ENCODE results near the gene TAF1C. TPM values are rescaled to one million over a fixed set of nuclear protein-coding genes. Genes with fewer than 3 reads are reported as not detected.
A peak's percentile ranks its signal among the peaks of the same experiment; 100 is the strongest.

The TAF1C gene
- total RNA-seq, 2 donors from 2014 or later: 92.0 to 99.8 TPM

DNA sequence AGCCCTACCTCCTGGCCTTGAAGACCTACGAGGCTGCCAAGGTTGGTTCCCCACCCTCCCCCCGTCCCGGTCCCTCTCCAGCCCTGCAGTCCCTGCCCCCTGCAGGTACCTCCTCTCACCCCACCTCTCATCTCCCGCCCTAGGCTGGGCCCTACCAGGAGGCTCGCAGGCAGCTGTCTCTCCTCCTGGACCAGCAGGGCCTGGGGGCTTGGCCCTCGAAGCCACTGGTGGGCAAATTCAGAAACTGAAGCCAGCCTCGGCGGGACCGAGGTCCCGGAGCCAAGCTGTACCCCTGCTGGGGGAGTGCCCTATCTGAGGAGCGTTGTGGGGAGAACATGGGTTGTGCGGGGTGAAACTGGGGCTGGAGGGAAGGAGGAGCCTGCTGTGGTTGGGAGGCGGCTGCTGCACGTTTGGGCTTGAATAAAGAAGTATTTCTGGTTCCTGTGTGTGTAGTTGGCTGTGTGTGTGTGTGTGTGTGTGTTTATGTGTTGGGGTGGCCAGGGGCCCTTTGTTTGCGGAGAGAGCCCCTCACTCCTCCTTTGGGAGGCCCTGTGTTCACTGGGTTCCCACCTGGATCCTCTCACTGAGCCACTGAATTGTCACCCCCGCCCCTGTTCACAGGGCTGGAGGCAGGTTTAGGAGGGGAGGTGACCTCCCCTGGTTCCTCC, 10.0 kb upstream of the TAF1C start:
- H3K4me3 Mint-ChIP-seq: no peak overlapping the region
- H3K27me3 Mint-ChIP-seq (ENCODE audit: insufficient read depth): peaks cover 7% of the 10 kb centered on the region
- Histone ChIP-seq H3K27me3 (ENCODE audit: control insufficient read depth, insufficient read depth, low read length, poor library complexity, severe bottlenecking) (no peaks in the 10 kb centered on the region), H3K4me1 (ENCODE audit: control insufficient read depth, insufficient read depth, low read length) (no peaks in the 10 kb centered on the region), H3K4me3 (ENCODE audit: low read length) (no peak overlapping the region), H3K36me3 (ENCODE audit: control insufficient read depth, insufficient read depth, low read length) (no peaks in the 10 kb centered on the region), H3K27ac (ENCODE audit: low read depth, low read length) (no peak overlapping the region), H3K9ac (ENCODE audit: extremely low read depth, low read length, poor library complexity, severe bottlenecking) (no peak overlapping the region), H3K9me3 (ENCODE audit: control insufficient read depth, low read length) (no peaks in the 10 kb centered on the region)
- DNase-seq: peak; percentile 68
- 80 to 82% methylated on average over 9 to 16 of the region's 16 CpGs for WGBS, 2 experiments (ENCODE audit: insufficient coverage in 1 of 2, insufficient read length in 1 of 2)
- TF ChIP-seq, protein P1, sequence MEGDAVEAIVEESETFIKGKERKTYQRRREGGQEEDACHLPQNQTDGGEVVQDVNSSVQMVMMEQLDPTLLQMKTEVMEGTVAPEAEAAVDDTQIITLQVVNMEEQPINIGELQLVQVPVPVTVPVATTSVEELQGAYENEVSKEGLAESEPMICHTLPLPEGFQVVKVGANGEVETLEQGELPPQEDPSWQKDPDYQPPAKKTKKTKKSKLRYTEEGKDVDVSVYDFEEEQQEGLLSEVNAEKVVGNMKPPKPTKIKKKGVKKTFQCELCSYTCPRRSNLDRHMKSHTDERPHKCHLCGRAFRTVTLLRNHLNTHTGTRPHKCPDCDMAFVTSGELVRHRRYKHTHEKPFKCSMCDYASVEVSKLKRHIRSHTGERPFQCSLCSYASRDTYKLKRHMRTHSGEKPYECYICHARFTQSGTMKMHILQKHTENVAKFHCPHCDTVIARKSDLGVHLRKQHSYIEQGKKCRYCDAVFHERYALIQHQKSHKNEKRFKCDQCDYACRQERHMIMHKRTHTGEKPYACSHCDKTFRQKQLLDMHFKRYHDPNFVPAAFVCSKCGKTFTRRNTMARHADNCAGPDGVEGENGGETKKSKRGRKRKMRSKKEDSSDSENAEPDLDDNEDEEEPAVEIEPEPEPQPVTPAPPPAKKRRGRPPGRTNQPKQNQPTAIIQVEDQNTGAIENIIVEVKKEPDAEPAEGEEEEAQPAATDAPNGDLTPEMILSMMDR (conservative IDR thresholded peaks at IDR 0.05): no peak
- no peaks in the 10 kb centered on the region for H3K9me3 Mint-ChIP-seq
- H3K4me1 Mint-ChIP-seq: peaks cover 22% of the 10 kb centered on the region
- no peak overlapping the region for H3K27ac Mint-ChIP-seq
- H3K36me3 Mint-ChIP-seq (ENCODE audit: low read depth): no peaks in the 10 kb centered on the region

DNA sequence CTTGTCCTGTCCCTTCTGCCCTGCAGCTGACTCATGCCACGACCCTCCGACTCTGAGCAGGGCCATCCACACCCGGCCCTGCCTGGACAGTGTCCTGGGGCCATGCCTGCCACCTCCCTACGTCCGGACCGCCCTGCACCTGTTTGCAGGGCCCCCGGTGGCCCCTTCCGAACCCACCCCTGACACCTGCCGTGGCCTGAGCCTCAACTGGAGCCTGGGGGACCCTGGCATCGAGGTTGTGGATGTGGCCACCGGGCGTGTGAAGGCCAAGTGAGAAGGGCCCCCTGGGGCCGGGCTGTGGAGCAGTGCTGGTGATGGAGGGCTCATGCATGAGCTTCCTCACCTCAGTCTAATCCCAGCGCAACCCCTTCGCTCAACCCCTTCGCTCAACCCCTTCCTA, 9.2 kb upstream of the TAF1C start:
- no peak for DNase-seq
- no peaks in the 10 kb centered on the region for H3K9me3 ChIP-seq (ENCODE audit: control insufficient read depth, low read length)
- 93 to 98% methylated on average over 7 to 16 of the region's 16 CpGs for WGBS, 2 experiments (ENCODE audit: insufficient coverage in 1 of 2, insufficient read length in 1 of 2)
- no peak overlapping the region for H3K27ac ChIP-seq (ENCODE audit: low read depth, low read length)
- Mint-ChIP-seq H3K4me3 (no peak overlapping the region), H3K9me3 (no peaks in the 10 kb centered on the region), H3K27ac (no peak overlapping the region), H3K27me3 (ENCODE audit: insufficient read depth) (peaks cover 7% of the 10 kb centered on the region), H3K36me3 (ENCODE audit: low read depth) (no peaks in the 10 kb centered on the region), H3K4me1 (peaks cover 22% of the 10 kb centered on the region)
- no peaks in the 10 kb centered on the region for H3K27me3 ChIP-seq (ENCODE audit: control insufficient read depth, insufficient read depth, low read length, poor library complexity, severe bottlenecking)
- H3K36me3 ChIP-seq (ENCODE audit: control insufficient read depth, insufficient read depth, low read length): no peaks in the 10 kb centered on the region
- H3K4me1 ChIP-seq (ENCODE audit: control insufficient read depth, insufficient read depth, low read length): no peaks in the 10 kb centered on the region
- TF ChIP-seq, protein P1 (conservative IDR thresholded peaks at IDR 0.05): no peak
- no peak overlapping the region for H3K9ac ChIP-seq (ENCODE audit: extremely low read depth, low read length, poor library complexity, severe bottlenecking)
- H3K4me3 ChIP-seq (ENCODE audit: low read length): no peak overlapping the region

- Mint-ChIP-seq H3K9me3 (no peaks in the 10 kb centered on the region), H3K36me3 (ENCODE audit: low read depth) (no peaks in the 10 kb centered on the region), H3K27me3 (ENCODE audit: insufficient read depth) (peaks cover 7% of the 10 kb centered on the region), H3K27ac (no peak overlapping the region), H3K4me3 (no peak overlapping the region), H3K4me1 (peaks cover 22% of the 10 kb centered on the region)
- Histone ChIP-seq H3K9me3 (ENCODE audit: control insufficient read depth, low read length) (no peaks in the 10 kb centered on the region), H3K27me3 (ENCODE audit: control insufficient read depth, insufficient read depth, low read length, poor library complexity, severe bottlenecking) (no peaks in the 10 kb centered on the region), H3K9ac (ENCODE audit: extremely low read depth, low read length, poor library complexity, severe bottlenecking) (no peak overlapping the region), H3K36me3 (ENCODE audit: control insufficient read depth, insufficient read depth, low read length) (no peaks in the 10 kb centered on the region), H3K27ac (ENCODE audit: low read depth, low read length) (no peak overlapping the region), H3K4me3 (ENCODE audit: low read length) (no peak overlapping the region), H3K4me1 (ENCODE audit: control insufficient read depth, insufficient read depth, low read length) (no peaks in the 10 kb centered on the region)
- WGBS, 2 experiments (ENCODE audit: insufficient coverage in 1 of 2, insufficient read length in 1 of 2): 90 to 94% methylated on average over 14 to 38 of the region's 38 CpGs
- DNase-seq: no peak
- TF ChIP-seq, protein P1 (conservative IDR thresholded peaks at IDR 0.05): no peak
Measured at GRCh38 chr16:84195201-84196093, 8.6 kb upstream of the TAF1C start.
